ENCODE results near the gene TSPEAR.
"Not testable (repeated sequence)": the region's sequence is repeated elsewhere in the genome, so short reads cannot be mapped to it uniquely, and the experiment has no call there.

Gene TSPEAR

GRCh38 chr21:44596068-44596725 is 115.2 kb downstream of the TSPEAR start:
- no peak overlapping the region for H3K4me3 ChIP-seq (replicated peaks; ENCODE audit: low read depth, low read length)
- no peak for TF ChIP-seq CTCF (IDR thresholded peaks at IDR 0.05; ENCODE audit: low read depth, low read length, missing control alignments)
- no peak for DNase-seq (ENCODE audit: extremely low read depth, low read depth)

- no peak for TF ChIP-seq CTCF (IDR thresholded peaks at IDR 0.05; ENCODE audit: low read depth, low read length, missing control alignments)
- peak; percentile 16 for DNase-seq (ENCODE audit: extremely low read depth, low read depth)
- H3K4me3 ChIP-seq (replicated peaks; ENCODE audit: low read depth, low read length): no peak overlapping the region
Measured at GRCh38 chr21:44595524-44595923, 115.8 kb downstream of the TSPEAR start.

- DNase-seq (ENCODE audit: extremely low read depth, low read depth): no peak
- H3K4me3 ChIP-seq (replicated peaks; ENCODE audit: low read depth, low read length): no peak overlapping the region
- TF ChIP-seq CTCF (IDR thresholded peaks at IDR 0.05; ENCODE audit: low read depth, low read length, missing control alignments): no peak
Measured at GRCh38 chr21:44594406-44594916, 116.9 kb downstream of the TSPEAR start.

DNA sequence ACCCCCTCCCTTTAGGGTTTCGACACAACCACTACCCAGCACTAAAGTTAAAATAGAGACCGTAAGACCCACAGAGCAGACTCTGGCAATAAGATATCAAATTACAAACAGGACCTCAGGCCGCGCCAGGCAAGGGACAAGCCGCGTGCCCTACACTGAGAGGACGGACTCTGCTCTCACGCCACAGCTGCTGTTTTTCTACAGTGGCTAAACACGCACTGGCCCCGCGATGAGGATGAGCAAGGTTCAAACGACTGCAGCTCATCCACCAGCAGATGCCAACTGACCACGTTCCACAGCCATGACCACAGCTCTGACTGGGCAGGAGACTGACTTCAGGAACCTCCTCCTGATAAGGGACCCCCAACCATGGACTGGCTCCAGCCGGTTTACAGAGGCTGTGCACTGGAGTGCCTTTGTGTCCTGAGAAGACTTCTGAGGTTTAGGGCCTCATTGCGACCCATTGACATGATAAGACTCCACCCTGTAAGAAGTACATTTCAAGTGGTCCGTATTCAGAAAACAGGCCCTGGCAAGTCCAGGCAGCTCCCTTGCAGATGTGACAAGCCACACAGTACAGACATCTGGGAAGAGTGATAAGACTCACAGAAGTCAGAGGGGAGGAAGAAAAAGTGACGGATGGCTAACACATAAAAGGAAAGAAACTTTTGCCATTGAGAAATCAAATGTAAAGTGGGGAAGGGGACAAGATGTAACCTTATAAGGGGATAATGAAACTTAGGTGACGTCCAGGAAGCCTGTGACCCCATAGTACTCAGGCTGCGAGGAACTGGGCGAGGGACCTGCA is 117.6 kb downstream of the TSPEAR start:
- no peak for TF ChIP-seq CTCF (IDR thresholded peaks at IDR 0.05; ENCODE audit: low read depth, low read length, missing control alignments)
- H3K4me3 ChIP-seq (replicated peaks; ENCODE audit: low read depth, low read length): no peak overlapping the region
- no peak for DNase-seq (ENCODE audit: extremely low read depth, low read depth)

DNA sequence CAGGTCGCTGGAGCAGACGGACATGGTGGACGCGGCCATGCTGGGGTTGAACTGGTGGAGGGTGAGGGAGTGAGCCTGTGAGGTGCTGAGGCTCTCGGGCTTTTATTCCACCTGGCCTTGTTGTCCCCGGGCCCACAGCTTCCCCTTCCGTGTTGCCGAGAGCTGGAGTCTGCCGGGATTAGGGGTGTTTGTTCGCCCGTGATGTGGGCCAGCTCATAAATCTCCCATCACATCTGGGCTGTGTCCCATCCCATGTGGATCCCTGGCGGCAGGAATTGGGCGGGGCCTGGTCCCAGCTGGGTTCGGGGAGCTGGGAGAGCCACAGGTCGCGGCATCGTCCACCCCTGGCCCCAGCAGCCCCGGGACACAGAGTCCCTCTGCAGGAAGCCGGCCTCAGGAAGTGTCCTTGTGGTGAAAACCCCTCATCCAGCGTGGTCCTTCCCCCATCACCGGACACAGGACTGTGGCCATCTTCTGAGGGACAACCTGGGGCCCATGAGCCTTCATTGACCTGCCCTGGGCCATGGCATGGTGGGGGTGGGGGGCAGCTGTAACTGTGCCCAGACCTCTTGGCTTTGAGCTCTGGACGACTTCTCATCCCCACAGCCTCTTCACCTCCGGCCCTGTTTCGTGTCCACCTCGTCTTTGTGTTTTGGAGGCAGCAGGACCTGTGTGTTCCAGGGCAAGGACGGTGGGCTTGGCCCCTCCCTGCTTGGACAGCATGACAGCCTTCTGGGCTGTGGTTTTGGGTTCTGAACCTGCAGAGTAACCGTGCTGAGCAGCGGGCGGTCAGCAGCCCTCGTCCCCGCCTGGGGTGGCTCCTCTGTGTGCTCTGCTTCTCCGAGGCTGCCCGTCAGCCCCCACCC is 118.7 kb downstream of the TSPEAR start, which contains the start of gene KRTAP10-6:
KRTAP10-6 (minus strand) TSS at position 60 of the 866 bp plus-strand sequence; CDS start at position 39, 21 bp downstream.
- TF ChIP-seq CTCF (IDR thresholded peaks at IDR 0.05; ENCODE audit: low read depth, low read length, missing control alignments): no peak
- H3K4me3 ChIP-seq (replicated peaks; ENCODE audit: low read depth, low read length): no peak within 1 kb of the TSS
- DNase-seq (ENCODE audit: extremely low read depth, low read depth): no peak

DNA sequence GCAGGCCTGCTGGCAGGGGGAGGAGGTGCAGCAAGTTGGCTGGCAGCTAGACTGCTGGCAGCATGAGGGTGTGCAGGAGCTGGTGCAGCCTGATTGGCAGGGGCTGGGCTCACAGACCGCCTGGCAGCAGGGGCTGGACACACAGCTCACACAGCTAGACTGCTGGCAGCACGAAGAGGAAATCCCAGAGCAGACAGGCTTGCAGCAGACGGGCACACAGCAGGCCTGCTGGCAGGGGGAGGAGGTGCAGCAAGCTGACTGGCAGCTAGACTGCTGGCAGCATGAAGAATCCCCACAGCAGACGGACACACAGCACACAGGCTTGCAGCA is 119.6 kb downstream of the TSPEAR start:
- DNase-seq (ENCODE audit: extremely low read depth, low read depth); H3K4me3 ChIP-seq (replicated peaks; ENCODE audit: low read depth, low read length): not testable (repeated sequence)

GRCh38 chr21:44590897-44591800 is 120.2 kb downstream of the TSPEAR start:
- DNase-seq (ENCODE audit: extremely low read depth, low read depth); H3K4me3 ChIP-seq (replicated peaks; ENCODE audit: low read depth, low read length): not testable (repeated sequence)
